HepG2 (cell line): ENCODE data around the gene C1QTNF9. TPM values are rescaled to one million over a fixed set of nuclear protein-coding genes. Genes with fewer than 3 reads are reported as not detected.
A peak's percentile ranks its signal among the peaks of the same experiment; 100 is the strongest.

Experiments used
- CENPBD1 ChIP-seq: sonication (generic); formaldehyde crosslinking; IDR thresholded peaks from 2 replicates; pipeline ENCODE4 v1.8.0; 2022; ENCODE audit warnings: missing genetic modification reagents, low read depth, mild to moderate bottlenecking, borderline replicate concordance
- IRF9 ChIP-seq: sonication (generic); formaldehyde crosslinking; IDR thresholded peaks from 2 replicates; pipeline ENCODE4 v1.8.0; 2022; ENCODE audit warnings: missing genetic modification reagents, mild to moderate bottlenecking, borderline replicate concordance
- MAFF ChIP-seq: IDR thresholded peaks from 2 replicates; pipeline ENCODE4 v1.6.1; 2011; ENCODE audit warnings: low read depth, low read length, improper control_type of control experiment
- TCF7 ChIP-seq: sonication (generic); IDR thresholded peaks from 2 replicates; pipeline ENCODE4 v1.6.1; 2016; ENCODE audit warnings: antibody characterized with exemption, low read depth
- UBTF ChIP-seq: sonication (generic); formaldehyde crosslinking; IDR thresholded peaks from 2 replicates; pipeline ENCODE4 v1.4.0; 2020; ENCODE audit warnings: mild to moderate bottlenecking, missing genetic modification reagents
- YEATS4 ChIP-seq: sonication (generic); formaldehyde crosslinking; IDR thresholded peaks from 2 replicates; pipeline ENCODE4 v1.4.0; 2020; ENCODE audit warnings: missing genetic modification reagents, borderline replicate concordance
- ZNF225 ChIP-seq: sonication (generic); formaldehyde crosslinking; IDR thresholded peaks from 2 replicates; pipeline ENCODE4 v1.4.0; 2020; ENCODE audit warnings: mild to moderate bottlenecking, missing genetic modification reagents
- ZNF276 ChIP-seq: sonication (generic); formaldehyde crosslinking; IDR thresholded peaks from 2 replicates; pipeline ENCODE4 v1.4.0; 2020; ENCODE audit warnings: mild to moderate bottlenecking, low read depth, missing genetic modification reagents
- polyA plus RNA-seq, 8 experiments: library from polyadenylated mRNA; depleted of rRNA in 3 of 8; stranded (reverse) in 7 of 8; unstranded in 1 of 8; fragments of >200 nt; fragmentation: Illumina TruSeq in 4 of 8; extraction: Trizol in 4 of 8; gene quantifications; 2 replicates each; pipeline versions ENCODE4 v1.2.1 to v1.2.3, GENCODE V29; 2011 to 2016; ENCODE audit warnings: low read depth in 4 of 8, missing spikeins in 1 of 8, mixed read lengths in 1 of 8; ENCODE audit not compliant: insufficient read depth in 1 of 8
- total RNA-seq, 5 experiments: library from RNA; depleted of rRNA; stranded (reverse); fragments of >200 nt; fragmentation: Illumina TruSeq; extraction: Trizol; gene quantifications; 2 replicates each; pipeline ENCODE4 v1.2.3, GENCODE V29; 2016; ENCODE audit warnings: low read depth in 1 of 5

The C1QTNF9 gene
- total and polyA plus RNA-seq, 2 of the 13 experiments (the other 11 are each of a cell fraction or from before 2014, with no cell fraction given) = not detected

- no peak for TF ChIP-seq IRF9
- TF ChIP-seq CENPBD1 (CRISPR knock-in tag) = no peak
- no peak for TF ChIP-seq ZNF225 (CRISPR knock-in tag)
- TF ChIP-seq UBTF (CRISPR knock-in tag) = peak; percentile 89
- TF ChIP-seq ZNF276 = no peak
- TF ChIP-seq MAFF = no peak
- TF ChIP-seq YEATS4 = peak; percentile 70; the same call in 1 of the 2 replicates
- no peak for TF ChIP-seq TCF7
Measured at GRCh38 chr13:24271601-24272451, 37.6 kb upstream of the C1QTNF9 start (continued).
